Measurements from ENCODE around the gene CFAP299.
"Not testable (repeated sequence)": the region's sequence is repeated elsewhere in the genome, so short reads cannot be mapped to it uniquely, and the experiment has no call there.

The CFAP299 gene

GRCh38 chr4:80335554-80336358 is at the start of gene CFAP299:
Gene CFAP299, plus strand, starts transcription at chr4:80335730.
- TF ChIP-seq CTCF (conservative IDR thresholded peaks at IDR 0.05; ENCODE audit: low read length) (no peak), EZH2phosphoT487 (IDR thresholded peaks at IDR 0.05; ENCODE audit: borderline replicate concordance) (no peak)

GRCh38 chr4:80286451-80286850 is 49.1 kb upstream of the CFAP299 start:
- Histone ChIP-seq H3K27me3 (ENCODE audit: insufficient read depth, low read length, poor library complexity, severe bottlenecking) (no peaks in the 10 kb centered on the region), H3K9ac (ENCODE audit: low read depth, low read length, poor library complexity, severe bottlenecking) (no peak overlapping the region), H3K79me2 (ENCODE audit: insufficient read depth, low read length) (no peaks in the 10 kb centered on the region), H4K20me1 (ENCODE audit: insufficient read depth, low read length, poor library complexity, severe bottlenecking) (no peaks in the 10 kb centered on the region), H3F3A (ENCODE audit: low read depth) (no peaks in the 10 kb centered on the region), H2AFZ (ENCODE audit: low read length) (no peak overlapping the region), H3K4me3 (ENCODE audit: low read length, poor library complexity, severe bottlenecking) (no peak overlapping the region), H3K36me3 (ENCODE audit: insufficient read depth, low read length) (no peaks in the 10 kb centered on the region), H3K9me3 (ENCODE audit: insufficient read depth, low read depth, low read length) (no peaks in the 10 kb centered on the region), H3K4me2 (ENCODE audit: low read depth, low read length, poor library complexity, severe bottlenecking) (no peak overlapping the region), H3K9me2 (replicated peaks; ENCODE audit: low read depth, low read length) (no peaks in the 10 kb centered on the region), H3K4me1 (ENCODE audit: insufficient read depth, low read length, poor library complexity, severe bottlenecking) (no peaks in the 10 kb centered on the region)
- TF ChIP-seq EZH2phosphoT487 (IDR thresholded peaks at IDR 0.05; ENCODE audit: borderline replicate concordance), result no peak
- no peak for TF ChIP-seq CTCF (conservative IDR thresholded peaks at IDR 0.05; ENCODE audit: low read length)

More at GRCh38 chr4:80335554-80336358, at the start of gene CFAP299:
- Histone ChIP-seq H3K4me1 (ENCODE audit: insufficient read depth, low read length, poor library complexity, severe bottlenecking) (no peaks in the 10 kb centered on the region), H4K20me1 (ENCODE audit: insufficient read depth, low read length, poor library complexity, severe bottlenecking) (no peaks in the 10 kb centered on the region), H3K9me3 (ENCODE audit: insufficient read depth, low read depth, low read length) (no peaks in the 10 kb centered on the region; the same call in 1 of the 2 replicates), H2AFZ (ENCODE audit: low read length) (no peak within 1 kb of the TSS), H3K9ac (ENCODE audit: low read depth, low read length, poor library complexity, severe bottlenecking) (no peak within 1 kb of the TSS), H3K4me3 (ENCODE audit: low read length, poor library complexity, severe bottlenecking) (no peak within 1 kb of the TSS), H3K27me3 (ENCODE audit: insufficient read depth, low read length, poor library complexity, severe bottlenecking) (no peaks in the 10 kb centered on the region), H3K36me3 (ENCODE audit: insufficient read depth, low read length) (no peaks in the 10 kb centered on the region), H3K4me2 (ENCODE audit: low read depth, low read length, poor library complexity, severe bottlenecking) (no peak within 1 kb of the TSS), H3F3A (ENCODE audit: low read depth) (no peaks in the 10 kb centered on the region), H3K9me2 (replicated peaks; ENCODE audit: low read depth, low read length) (no peaks in the 10 kb centered on the region), H3K79me2 (ENCODE audit: insufficient read depth, low read length) (no peaks in the 10 kb centered on the region)

DNA sequence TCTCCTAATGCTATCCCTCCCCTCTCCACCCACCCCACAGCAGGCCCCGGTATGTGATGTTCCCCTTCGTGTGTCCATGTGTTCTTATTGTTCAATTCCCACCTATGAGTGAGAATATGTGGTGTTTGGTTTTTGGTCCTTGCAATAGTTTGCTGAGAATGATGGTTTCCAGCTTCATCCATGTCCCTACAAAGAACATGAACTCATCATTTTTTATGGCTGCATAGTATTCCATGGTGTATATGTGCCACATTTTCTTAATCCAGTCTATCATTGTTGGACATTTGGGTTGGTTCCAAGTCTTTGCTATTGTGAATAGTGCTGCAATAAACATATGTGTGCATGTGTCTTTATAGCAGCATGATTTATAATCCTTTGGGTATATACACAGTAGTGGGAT is 44.9 kb upstream of the CFAP299 start:
- not testable (repeated sequence) for H3K79me2 ChIP-seq (ENCODE audit: insufficient read depth, low read length); H3K9me3 ChIP-seq (ENCODE audit: insufficient read depth, low read depth, low read length); H3K4me3 ChIP-seq (ENCODE audit: low read length, poor library complexity, severe bottlenecking); H3K9me2 ChIP-seq (replicated peaks; ENCODE audit: low read depth, low read length); H3K36me3 ChIP-seq (ENCODE audit: insufficient read depth, low read length); H3K4me2 ChIP-seq (ENCODE audit: low read depth, low read length, poor library complexity, severe bottlenecking); H3F3A ChIP-seq (ENCODE audit: low read depth); H3K9ac ChIP-seq (ENCODE audit: low read depth, low read length, poor library complexity, severe bottlenecking); H3K4me1 ChIP-seq (ENCODE audit: insufficient read depth, low read length, poor library complexity, severe bottlenecking); H3K27me3 ChIP-seq (ENCODE audit: insufficient read depth, low read length, poor library complexity, severe bottlenecking); H4K20me1 ChIP-seq (ENCODE audit: insufficient read depth, low read length, poor library complexity, severe bottlenecking); H2AFZ ChIP-seq (ENCODE audit: low read length)

- no peaks in the 10 kb centered on the region for H3K27me3 ChIP-seq (ENCODE audit: insufficient read depth, low read length, poor library complexity, severe bottlenecking)
- H3K9ac ChIP-seq (ENCODE audit: low read depth, low read length, poor library complexity, severe bottlenecking), result no peak overlapping the region
- H3K4me3 ChIP-seq (ENCODE audit: low read length, poor library complexity, severe bottlenecking), result no peak overlapping the region
- no peaks in the 10 kb centered on the region for H3K9me3 ChIP-seq (ENCODE audit: insufficient read depth, low read depth, low read length)
- peaks cover 9% of the 10 kb centered on the region for H3K4me1 ChIP-seq (ENCODE audit: insufficient read depth, low read length, poor library complexity, severe bottlenecking)
- no peak for TF ChIP-seq CTCF (conservative IDR thresholded peaks at IDR 0.05; ENCODE audit: low read length)
- TF ChIP-seq EZH2phosphoT487 (IDR thresholded peaks at IDR 0.05; ENCODE audit: borderline replicate concordance), result no peak
- H2AFZ ChIP-seq (ENCODE audit: low read length), result no peak overlapping the region
- no peak overlapping the region for H3K4me2 ChIP-seq (ENCODE audit: low read depth, low read length, poor library complexity, severe bottlenecking)
- H3K79me2 ChIP-seq (ENCODE audit: insufficient read depth, low read length), result no peaks in the 10 kb centered on the region
- H4K20me1 ChIP-seq (ENCODE audit: insufficient read depth, low read length, poor library complexity, severe bottlenecking), result no peaks in the 10 kb centered on the region
- no peaks in the 10 kb centered on the region for H3K9me2 ChIP-seq (replicated peaks; ENCODE audit: low read depth, low read length)
- H3K36me3 ChIP-seq (ENCODE audit: insufficient read depth, low read length), result no peaks in the 10 kb centered on the region
- no peaks in the 10 kb centered on the region for H3F3A ChIP-seq (ENCODE audit: low read depth)
These were observed 41.3 kb upstream of the CFAP299 start for GRCh38 chr4:80294206-80294605.

Measured in Loucy (cell line).